WTC11 (cell line): ENCODE measurements around the gene OSCP1.

Experiments used
- NFYB ChIP-seq: sonication (generic); formaldehyde crosslinking; conservative IDR thresholded peaks from 2 replicates; pipeline ENCODE4 v1.8.0; 2022; ENCODE audit warnings: low read depth, missing genetic modification reagents
- TF ChIP-seq, protein P1 (sequence below): sonication (generic); formaldehyde crosslinking; IDR thresholded peaks from 2 replicates; pipeline ENCODE4 v1.8.0; 2023; ENCODE audit warnings: mild to moderate bottlenecking, missing genetic modification reagents

DNA sequence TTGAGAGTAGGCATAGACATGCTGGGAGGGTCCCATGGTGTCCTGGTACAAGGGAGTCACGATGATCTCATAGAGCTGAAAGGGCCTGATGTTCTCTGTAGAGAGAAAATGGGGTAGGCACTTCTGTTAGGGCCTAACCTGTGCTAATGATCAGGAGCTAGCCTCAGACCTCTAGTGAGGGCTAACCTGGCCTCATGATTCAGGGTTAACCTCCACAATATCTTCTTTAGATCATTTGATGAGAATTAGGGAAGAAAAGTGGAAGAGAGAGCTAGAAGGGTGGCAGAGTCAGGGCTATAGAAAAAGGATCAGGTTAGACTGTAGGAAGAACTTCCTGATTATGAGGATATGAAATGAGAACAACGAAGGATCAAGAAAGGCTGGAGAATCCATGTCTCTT is 18.9 kb upstream of the OSCP1 start:
- no peak for TF ChIP-seq NFYB (CRISPR knock-in tag)
- TF ChIP-seq, protein P1, sequence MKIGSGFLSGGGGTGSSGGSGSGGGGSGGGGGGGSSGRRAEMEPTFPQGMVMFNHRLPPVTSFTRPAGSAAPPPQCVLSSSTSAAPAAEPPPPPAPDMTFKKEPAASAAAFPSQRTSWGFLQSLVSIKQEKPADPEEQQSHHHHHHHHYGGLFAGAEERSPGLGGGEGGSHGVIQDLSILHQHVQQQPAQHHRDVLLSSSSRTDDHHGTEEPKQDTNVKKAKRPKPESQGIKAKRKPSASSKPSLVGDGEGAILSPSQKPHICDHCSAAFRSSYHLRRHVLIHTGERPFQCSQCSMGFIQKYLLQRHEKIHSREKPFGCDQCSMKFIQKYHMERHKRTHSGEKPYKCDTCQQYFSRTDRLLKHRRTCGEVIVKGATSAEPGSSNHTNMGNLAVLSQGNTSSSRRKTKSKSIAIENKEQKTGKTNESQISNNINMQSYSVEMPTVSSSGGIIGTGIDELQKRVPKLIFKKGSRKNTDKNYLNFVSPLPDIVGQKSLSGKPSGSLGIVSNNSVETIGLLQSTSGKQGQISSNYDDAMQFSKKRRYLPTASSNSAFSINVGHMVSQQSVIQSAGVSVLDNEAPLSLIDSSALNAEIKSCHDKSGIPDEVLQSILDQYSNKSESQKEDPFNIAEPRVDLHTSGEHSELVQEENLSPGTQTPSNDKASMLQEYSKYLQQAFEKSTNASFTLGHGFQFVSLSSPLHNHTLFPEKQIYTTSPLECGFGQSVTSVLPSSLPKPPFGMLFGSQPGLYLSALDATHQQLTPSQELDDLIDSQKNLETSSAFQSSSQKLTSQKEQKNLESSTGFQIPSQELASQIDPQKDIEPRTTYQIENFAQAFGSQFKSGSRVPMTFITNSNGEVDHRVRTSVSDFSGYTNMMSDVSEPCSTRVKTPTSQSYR = no peak
